D341Med (cell line): ENCODE results near the gene CDT1.
A peak's percentile ranks its signal among the peaks of the same experiment; 100 is the strongest.

Experiments used
- DNase-seq: peaks from one replicate; pipeline ENCODE4 v3.0.0; 2012; ENCODE audit warnings: low spot score

CDT1 gene

DNA sequence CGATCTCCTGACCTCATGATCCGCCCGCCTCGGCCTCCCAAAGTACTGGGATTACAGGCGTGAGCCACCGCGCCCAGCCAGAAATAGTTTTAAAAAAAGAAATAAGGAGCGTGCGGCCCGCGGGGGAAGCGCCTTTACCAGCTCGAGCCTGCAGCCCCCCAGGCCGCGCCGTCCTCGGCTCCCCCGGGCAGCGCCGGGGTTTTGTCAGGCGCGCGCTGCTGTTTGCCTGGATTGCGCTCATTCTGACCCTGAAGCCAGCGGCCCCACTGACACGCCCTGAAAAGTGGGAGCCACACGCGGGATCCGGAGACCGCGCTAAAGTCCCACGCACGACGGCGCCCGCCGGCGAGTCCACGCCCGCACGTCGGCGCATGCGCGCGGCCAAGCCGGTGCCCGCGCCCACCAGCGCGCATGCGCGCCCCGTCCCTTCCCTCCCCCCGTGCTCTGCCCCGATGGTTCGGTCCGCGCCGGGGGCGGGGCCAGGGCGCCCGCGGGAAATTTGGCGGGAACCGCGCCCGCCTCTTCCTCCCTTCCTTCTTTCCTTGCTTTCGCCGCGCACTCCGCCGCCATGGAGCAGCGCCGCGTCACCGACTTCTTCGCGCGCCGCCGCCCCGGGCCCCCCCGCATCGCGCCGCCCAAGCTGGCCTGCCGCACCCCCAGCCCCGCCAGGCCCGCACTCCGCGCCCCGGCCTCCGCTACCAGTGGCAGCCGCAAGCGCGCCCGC is at the start of gene CDT1:
Gene CDT1 (plus strand): TSS at position 526 of the 724 bp plus-strand sequence. CDS start 43 bp downstream, at position 569.
- peak; percentile 100 for DNase-seq

DNA sequence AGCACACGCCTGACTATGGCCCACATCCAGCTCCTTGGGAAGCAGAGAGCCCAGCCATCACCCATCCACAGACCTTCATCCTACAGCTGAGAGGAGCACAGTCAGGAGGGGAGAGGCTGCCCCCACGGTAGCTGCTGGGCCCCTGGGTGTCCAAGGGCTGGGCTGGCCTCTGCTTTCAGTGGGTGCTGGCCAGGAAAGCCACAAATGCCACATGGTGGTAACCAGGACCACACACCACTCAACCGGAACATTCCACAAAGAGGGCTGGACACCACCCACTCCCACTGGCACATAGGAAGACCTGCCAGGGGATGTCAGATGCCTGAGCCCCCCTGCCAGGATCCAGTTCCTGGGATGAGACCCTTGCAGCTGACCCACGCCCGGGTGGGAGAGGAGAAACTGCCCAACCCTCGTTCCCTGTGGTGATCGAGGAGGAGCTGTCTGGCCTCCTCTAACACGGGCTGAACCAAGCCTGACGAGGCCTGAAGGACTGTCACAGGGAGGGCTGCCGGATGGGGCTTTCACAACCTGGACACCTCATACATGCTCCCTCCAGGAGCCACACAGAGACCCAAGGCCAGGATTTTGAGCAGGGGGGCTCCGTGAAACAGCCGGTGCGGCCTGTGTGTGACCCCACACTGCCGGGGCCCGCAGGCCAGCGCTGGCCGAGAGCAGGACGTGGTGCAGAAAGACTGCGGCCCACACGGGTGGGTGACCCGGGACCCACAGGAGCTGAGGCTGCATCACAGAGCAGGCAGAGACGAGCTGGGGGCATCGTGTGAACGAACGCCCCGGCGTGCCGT is 49.3 kb upstream of the CDT1 start:
- no peak for DNase-seq

DNA sequence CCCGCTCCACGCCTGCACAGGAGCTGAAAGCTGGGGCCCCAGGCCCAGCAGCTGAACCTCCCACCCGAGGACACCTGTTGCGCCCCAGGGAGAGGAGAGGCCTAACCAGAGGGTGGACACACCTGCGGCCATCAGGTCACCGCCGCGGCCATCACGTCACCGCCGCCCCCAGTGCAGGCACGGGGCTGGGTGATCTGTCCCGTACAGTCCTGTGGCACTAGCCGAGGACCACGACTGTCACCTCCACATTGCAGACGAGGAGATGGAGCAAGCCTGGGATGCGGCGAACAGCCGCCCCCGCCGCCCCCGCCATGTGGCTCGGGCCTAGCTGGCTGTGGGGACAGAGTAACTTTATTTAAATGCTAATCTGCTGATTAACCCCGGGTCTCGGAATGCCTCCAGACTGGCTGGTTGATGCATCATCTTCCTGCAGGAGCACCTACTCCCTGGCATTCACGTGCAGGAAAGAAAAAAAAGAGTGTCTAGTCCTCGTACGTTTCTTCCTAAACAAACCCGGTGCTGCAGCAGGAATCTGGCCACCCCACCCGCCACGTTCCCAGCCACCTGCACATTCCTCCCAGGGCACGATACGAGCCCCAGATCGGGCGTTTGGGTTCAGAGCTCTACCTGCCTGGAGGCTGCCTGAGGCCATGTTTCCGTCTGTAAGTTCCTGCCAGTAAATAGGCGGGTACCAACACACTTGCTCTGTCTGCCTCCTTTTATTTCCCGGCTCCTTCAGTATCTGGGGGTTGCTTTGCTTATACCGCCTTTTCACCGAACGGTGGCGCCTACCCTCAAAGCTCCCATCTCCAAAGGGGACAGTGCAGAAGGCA is 48.5 kb upstream of the CDT1 start:
- DNase-seq, result no peak

DNA sequence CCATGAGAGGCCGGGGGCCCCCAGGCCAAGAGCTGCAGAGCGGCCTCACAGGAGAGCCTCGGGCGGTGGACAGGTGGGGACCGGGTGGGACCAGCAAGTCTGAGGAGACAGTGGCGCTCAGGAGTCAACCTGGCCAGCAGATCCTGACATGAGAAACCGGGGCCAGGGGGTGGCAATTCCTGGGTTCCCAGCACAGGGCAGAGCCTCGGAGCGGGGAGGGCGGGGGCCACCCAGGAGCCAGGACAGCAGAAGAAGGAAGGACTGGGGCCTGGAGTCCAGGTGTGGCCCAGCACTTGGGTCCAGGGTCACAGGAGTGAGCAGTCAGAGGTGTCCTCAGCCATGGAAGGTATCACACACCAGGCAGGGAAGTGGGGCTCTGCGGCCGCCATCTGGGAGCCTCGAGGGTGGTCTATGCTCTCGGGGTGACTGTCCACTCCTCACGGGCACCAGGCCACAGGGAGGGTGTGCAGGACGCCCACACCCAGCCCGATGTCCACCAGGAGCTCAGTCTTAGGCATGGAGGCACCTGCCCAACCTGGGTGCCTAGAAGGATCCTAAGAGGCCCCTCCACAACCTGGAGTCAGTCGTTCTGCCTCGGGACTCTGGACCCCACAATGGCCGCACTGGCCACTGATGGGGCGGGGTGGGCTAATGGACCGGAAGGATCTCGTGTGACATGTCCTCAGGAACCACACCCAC is 47.7 kb upstream of the CDT1 start:
- no peak for DNase-seq

DNA sequence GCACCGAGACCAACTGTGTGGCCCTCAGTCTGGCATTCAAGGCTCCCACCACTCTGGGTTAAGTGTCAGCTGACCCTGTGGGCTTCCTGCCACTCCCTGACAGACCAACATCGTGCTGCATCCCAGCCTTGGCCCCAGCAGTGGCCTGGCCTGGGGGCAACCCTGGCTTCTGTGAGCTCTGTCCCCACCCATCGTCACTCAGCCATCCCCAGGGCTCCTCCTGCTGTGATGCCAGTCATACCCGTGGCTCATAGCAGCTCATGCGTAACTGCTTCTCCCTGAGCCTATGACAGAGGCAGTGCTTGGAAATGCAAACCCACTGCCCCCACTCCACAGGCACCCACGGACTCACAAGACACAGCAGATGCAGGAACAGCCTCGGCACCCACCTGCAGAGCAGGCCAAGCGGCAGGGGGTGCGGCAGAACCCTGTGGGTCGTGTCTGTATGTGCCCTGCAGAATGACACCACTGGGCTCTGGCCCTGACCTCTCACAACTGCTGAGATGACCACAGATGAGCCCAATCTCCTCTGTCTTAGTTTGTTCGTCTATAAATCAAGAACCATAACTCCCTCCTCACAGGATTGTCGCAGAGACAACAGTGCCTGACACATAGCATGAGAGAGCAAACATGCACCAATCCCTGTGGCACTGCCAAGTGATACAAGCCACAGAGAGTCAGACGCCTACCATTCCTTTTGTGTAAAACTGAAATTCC is 45.2 kb upstream of the CDT1 start:
- no peak for DNase-seq

DNA sequence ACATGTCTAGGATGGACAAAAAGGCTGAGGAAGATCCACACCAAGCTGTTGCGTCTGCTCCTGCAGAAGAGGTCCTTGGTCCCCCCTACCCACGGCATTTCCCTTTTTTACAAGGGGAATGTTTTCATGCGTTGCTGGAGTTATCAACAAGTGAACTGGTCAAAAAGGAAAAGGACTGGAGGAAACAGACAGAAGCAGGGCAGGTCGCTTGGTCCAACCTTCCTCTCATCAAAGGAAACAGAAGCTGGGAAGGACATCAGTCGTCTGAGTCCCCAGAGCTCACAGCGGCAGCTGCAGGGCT is 44.7 kb upstream of the CDT1 start:
- DNase-seq, result no peak

DNA sequence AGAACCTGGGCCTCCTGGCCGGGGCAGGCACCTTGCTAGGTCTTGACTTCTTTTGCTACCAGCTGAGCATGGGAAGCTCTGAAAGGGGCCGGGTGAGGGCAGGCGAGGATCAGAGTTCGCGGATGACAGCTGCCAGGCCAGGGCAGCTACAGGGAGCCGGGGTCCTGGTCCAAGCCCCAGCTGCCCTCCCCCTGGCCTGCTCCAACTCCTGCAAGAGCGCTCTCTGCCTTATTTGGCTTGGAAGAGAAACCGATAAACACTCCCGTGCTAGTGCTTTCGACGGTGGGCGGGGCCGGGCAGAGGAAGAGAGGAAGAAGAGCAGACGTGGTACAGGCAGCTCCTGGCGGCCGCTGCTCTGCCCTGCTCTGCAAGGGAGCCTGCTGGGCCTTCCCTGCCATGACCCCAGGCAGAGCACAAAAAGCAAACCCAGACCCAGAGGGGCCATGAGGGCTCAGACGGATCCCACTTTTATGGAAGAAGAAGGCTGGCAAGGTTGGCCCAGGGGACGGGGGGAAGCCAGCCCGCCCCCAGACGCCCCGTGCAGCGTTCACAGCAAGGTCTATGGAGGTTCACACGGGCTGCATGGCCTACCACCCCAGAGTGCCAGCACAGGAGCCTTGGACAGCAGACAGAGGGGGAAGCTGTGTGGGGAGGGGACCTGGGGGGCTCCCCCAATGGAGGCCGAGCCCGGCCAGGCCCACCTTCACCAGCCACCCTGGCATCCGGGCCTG is 44.2 kb upstream of the CDT1 start:
- DNase-seq, result no peak

DNA sequence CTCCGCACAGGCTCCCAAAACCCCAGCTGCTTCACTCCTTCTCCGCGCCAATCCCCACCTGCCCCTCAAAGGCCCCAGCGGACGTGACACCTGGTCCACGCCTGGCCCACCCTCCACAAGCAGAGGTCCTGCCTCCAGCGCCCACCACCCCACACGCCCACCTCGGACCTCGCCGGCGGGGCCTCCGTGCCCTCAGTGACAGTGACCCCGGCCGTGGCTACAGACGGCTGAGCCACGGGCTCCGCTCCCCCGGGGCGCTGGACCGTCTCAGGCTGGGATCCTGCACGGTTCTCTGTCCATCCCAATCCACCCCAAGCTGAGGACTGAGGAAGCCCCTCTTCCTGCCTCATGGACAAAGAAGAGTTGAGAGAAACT is 43.6 kb upstream of the CDT1 start:
- no peak for DNase-seq

DNA sequence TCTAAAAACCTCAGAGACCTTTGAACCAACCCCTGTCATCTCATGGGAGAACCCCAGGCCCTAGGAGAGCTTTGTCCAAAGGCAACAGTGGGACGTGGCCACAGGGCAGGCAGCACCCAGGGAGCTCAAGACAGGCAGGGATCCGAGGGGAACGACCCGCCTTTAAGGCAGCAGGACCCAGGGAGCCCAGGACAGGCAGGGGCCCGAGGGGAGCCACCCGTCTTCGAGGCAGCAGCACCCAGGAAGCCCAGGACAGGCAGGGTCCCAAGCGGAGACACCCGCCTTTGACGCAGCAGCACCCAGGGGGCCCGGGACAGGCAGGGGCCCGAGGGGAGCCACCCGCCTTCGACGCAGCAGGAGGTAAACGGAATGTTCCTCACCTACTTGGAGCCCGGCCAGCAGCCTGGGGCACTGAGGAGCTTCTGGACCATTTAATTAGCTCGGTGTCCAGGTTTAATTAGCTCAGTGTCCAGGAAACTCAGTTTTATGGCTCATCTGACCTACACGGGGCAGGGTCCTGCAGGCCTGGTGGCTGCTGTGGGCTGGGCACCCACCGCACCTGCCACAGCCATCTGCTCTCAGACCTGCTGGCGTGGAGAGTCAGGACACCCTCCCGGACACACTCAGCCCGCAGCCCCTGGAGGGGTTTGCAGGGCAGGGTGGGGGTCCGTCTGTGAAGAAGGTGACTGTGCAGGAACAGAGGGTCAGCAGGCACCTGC is 43.0 kb upstream of the CDT1 start:
- DNase-seq, result no peak

DNA sequence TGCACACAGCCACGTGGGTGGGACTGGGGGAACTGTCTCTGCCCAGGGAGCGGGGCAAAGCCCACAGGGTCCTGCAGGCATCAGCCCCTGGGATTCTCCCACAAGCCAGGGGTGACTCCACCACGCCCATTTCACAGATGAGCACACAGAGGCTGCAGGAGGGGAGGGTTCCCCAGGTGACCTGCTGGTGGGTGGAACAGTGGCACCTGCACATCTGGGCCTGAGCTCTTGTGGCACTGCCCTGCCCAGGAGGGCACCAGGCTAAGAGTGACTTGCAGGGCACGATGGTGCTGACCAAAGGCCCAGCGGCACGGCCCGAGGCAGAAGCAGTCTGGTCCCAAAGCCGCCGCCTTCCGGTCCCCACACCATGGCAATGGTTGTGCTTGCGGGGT is 42.5 kb upstream of the CDT1 start:
- DNase-seq, result no peak

DNA sequence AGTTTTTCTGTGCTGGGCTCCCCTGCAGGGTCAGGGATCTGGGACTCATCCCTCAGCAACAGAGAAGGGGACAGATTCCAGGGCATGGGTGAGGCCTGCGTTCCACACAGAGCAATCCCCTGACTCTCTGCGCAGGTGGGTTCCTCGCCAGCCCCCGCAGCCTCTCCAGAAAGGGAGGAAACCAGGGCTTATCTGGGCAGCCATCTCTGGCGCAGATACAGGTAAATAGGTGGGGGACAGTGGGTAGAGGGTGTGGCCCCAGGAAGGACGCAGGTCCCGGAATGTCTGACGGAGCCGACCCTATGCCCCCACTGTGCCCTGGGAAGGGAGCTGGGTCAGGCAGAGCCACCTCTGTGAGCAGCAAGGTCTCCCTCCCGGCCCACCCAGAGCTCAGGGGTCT is 41.8 kb upstream of the CDT1 start:
- no peak for DNase-seq

DNA sequence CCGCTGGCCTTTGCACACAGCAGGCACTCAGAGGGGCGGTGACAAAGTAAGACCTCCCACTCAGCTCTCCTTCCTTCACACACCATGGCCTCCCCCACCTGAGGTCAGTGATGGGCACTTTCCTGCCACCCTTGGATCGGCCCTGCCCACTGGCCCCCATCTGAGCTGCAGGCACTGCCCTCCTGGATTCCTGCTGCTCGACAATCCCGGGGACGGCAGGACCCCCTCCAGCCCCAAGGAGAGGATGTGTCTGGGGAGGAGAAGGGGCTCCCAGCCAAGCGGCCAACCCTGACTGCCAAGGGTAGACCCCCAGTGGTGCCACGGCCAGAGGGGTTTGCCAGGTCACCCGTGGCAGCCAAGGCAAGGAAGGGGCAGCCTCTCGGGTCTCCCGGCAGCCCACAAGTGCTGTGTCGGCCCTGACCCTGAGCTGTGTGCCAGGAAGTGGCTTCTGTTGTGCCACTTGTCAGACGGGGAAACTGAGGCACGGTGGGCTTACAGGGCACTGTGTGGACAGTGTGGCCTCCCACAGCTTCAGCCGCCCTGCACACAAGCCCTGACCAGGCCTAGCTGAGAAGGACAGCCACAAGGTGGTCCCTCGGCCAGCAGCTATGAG is 41.2 kb upstream of the CDT1 start:
- DNase-seq, result no peak

DNA sequence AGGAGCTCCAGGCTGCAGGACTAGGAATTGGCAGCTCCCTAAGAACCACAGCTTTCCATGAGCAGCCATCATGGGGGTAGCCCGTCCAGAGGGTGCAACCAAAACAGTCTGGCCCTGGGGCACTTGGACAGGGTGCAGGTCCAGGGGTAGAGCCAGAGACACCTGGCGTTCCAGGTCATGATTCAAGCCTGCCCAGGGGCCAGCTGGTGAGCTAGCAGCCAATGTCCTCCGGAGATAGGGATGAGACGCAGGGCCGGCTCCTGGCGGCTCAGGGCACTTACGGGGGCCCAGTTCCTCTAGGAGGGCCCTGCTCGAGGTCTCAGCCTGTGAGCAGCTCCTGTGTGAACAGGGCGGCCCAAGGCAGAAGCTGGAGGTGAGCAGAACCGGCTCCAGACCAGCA is 40.6 kb upstream of the CDT1 start:
- no peak for DNase-seq

DNA sequence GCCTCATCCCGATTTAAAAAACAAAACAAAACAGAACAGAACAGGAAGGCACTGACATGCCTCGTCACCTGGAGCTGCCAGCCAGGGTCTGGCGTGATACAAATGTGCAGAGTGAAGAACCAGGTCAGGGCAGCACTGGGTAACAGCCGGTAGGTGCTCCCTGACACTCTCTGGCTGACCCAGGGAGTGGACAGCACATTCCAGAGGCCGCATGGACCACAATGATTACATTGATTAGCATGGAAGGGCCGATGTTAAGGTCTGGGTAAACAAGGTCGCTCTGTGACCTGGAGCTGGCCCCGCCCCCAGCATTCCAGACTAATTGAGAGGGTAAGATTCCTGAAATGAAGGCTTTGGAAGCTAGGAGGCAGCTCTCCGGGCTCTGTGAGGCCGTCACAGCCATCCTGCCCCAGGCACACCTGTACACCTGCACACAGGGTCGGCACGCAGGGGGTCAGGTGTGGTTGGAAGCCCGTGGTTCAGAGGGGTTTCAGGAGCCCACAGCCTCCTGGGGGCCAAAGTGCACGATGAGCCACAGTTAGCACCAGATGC is 40.0 kb upstream of the CDT1 start:
- no peak for DNase-seq

DNA sequence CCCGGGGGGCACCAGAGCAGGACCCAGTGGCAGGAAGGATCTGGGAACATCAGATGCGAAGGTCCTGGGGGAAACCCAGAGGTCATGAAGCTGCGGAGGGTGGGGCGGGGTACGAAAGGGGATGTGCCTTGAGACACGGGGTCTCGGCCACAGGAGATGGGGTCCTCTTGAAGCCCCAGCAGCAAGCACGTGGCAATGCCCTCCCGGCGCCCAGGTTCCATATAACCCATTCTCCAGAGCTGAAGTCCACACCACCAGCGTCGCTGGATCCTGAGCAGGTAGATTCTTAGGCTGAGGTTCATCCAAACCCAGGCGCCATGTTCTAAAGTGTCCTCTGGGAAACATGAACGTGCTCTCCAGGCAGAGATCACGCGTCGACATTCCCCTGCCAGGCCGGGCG is 39.5 kb upstream of the CDT1 start:
- no peak for DNase-seq

DNA sequence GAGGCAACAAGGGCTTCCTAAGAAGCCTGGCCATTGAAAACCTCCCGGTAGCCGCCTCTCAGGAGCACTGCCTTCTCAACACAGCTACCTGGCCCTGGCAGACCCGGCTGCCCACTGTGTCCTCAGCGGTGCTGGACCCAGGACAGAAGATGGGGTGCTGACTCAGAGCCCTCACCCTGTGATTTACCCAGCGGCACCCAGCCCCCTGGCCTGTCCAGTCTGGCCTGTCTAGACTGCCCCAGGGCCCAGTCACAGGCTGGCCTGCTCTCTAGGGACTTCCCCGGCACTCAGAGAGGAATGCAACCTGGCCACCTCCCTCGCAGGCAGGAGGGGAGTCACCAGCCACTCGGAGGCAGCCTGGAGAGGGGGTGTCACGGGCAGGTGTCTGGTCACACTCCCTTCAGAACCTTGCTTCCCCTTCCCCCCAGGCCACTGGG is 38.7 kb upstream of the CDT1 start:
- no peak for DNase-seq

DNA sequence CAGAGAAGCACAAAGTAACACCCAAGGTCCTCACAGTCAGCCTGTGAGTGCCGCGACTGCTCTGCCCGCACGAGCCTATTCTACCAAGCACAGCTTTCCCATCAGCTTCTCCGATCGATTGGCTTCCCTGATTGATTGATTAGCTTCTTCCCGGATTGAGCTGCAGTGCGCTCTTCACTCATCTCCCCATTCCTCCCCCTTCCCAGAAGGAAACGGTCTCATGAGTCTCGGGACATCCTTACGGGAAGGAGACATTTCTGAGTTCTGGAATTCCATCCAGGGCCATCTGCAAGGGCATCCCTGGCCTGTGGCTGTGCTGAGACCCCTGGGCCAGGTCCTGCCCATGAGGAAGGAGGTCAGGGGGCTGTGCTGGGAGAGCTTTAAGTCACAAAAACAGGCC is 36.6 kb upstream of the CDT1 start:
- no peak for DNase-seq

DNA sequence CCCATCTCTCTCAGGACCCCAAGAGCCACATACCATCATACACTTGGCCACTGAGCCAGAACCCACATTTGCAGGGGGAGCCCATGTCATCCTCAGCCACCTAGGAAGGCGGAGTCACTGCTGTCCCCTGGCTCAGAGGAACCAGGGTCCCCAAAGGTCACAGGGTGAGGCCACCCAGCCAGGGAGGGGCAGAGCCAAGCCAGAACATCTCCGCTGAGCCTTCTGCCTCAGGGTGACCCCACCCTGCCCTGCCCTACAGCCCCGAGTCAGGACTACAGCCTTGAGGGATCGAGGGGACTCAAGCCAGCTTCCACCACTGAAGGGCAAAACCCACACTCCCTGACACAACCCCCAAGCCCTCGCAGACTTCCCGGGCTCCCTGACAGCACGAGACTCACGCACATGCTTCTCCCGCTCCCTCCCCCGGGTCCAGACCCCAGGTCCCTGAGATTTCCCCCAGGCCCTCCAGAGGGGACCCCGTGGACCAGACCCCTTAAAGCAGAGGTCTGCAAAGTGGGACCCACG is 36.0 kb upstream of the CDT1 start:
- DNase-seq, result no peak

DNA sequence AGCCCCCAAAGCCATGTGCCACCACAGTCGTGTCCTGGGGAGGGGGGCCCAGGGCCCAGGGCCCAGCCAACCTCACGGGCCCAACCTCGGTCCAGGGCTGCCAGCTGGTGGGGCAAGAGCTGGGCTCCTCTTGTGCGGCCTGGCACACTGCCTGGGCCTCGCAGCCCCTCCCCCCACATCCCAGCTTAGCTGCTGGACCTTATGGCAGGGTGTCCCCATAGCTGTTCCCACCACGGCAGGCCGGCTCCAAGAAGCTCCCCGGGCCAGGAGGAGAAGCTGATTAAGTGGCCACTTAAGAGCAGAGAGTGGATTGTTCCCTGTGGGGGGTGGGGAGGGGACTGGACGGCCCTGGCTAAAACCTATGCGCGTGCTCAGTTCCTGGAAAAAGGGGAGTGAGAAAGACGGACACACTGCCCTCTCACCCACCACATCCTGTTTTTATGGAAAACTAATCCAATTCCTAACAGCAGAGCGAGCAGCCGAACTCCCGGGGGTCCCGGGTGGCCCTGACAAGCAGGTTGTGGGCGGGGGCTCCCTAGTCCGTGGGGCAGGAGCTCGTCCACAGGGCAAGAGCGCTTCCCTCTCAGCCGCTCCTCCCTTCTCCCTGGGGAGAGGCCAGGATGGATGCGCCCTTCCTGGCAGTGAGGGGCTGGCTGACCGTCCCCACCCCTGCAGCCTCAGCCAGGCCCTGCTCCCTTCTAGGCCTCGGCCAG is 35.4 kb upstream of the CDT1 start:
- DNase-seq, result peak; percentile 71
